GM04504 (cell line): ENCODE results near the gene FDXR.
"Not testable (repeated sequence)": the region's sequence is repeated elsewhere in the genome, so short reads cannot be mapped to it uniquely, and the experiment has no call there.

Experiments
- DNase-seq: peaks from one replicate; pipeline ENCODE4 v3.0.0-alpha.2; 2012; ENCODE audit warnings: low read depth

The FDXR gene

GRCh38 chr17:74872313-74873036, at the start of gene FDXR:
Gene FDXR, minus strand, starts transcription at chr17:74872994. Its CDS starts 50 bp downstream, at chr17:74872944.
- DNase-seq: no peak

- no peak for DNase-seq
Observed at GRCh38 chr17:74922172-74922571, 49.4 kb upstream of the FDXR start.

GRCh38 chr17:74921769-74922168, 49.0 kb upstream of the FDXR start:
- DNase-seq: no peak

GRCh38 chr17:74921026-74921681, 48.4 kb upstream of the FDXR start:
- no peak for DNase-seq

- no peak for DNase-seq
Observed at GRCh38 chr17:74920642-74921025, 47.8 kb upstream of the FDXR start.

- DNase-seq: no peak
Observed at GRCh38 chr17:74920306-74920620, 47.5 kb upstream of the FDXR start.

- DNase-seq: no peak
Observed at GRCh38 chr17:74919440-74920305, 46.9 kb upstream of the FDXR start.

- DNase-seq: no peak
Observed at GRCh38 chr17:74918906-74919305, 46.1 kb upstream of the FDXR start.

GRCh38 chr17:74917430-74917829, 44.6 kb upstream of the FDXR start:
- DNase-seq: no peak

- no peak for DNase-seq
Observed at GRCh38 chr17:74916851-74917199, 44.0 kb upstream of the FDXR start.

GRCh38 chr17:74916136-74916850, 43.5 kb upstream of the FDXR start:
- no peak for DNase-seq

GRCh38 chr17:74911423-74911822, 38.6 kb upstream of the FDXR start:
- DNase-seq: not testable (repeated sequence)

- DNase-seq: not testable (repeated sequence)
Observed at GRCh38 chr17:74909097-74909496, 36.3 kb upstream of the FDXR start.

GRCh38 chr17:74907012-74907411, 34.2 kb upstream of the FDXR start:
- no peak for DNase-seq

- not testable (repeated sequence) for DNase-seq
Observed at GRCh38 chr17:74906214-74906793, 33.5 kb upstream of the FDXR start.

- no peak for DNase-seq
Observed at GRCh38 chr17:74904687-74905409, 32.1 kb upstream of the FDXR start.

GRCh38 chr17:74903671-74904070, 30.9 kb upstream of the FDXR start:
- no peak for DNase-seq

GRCh38 chr17:74903034-74903433, 30.2 kb upstream of the FDXR start:
- no peak for DNase-seq

- no peak for DNase-seq
Observed at GRCh38 chr17:74901353-74902135, 28.8 kb upstream of the FDXR start.

GRCh38 chr17:74900208-74900607, 27.4 kb upstream of the FDXR start:
- DNase-seq: no peak
